SK-N-SH treated with all-trans-retinoic acid at 6 μM for 48 hours (cell line): ENCODE measurements around the gene DEPDC5.

Source experiments
- ATAC-seq: fragments of 200-7000 bp; cut with Tn5 transposase; 3 replicates; pipeline ENCODE4 v1.9.1; 2020; ENCODE audit warnings: mild to moderate bottlenecking, moderate library complexity
- ARNTL ChIP-seq: fragments of 450-650 bp; formaldehyde crosslinking; IDR thresholded peaks from 2 replicates; pipeline ENCODE4 v1.5.0; 2020; ENCODE audit warnings: low read depth, mild to moderate bottlenecking, moderate library complexity, borderline replicate concordance
- BACH2 ChIP-seq: fragments of 250-450 bp; sonication (Bioruptor Pico); IDR thresholded peaks from 2 replicates; pipeline ENCODE4 v1.9.0; 2021; ENCODE audit warnings: mild to moderate bottlenecking, borderline replicate concordance
- CSDC2 ChIP-seq: fragments of 250-450 bp; sonication (Bioruptor Pico); IDR thresholded peaks from 2 replicates; pipeline ENCODE4 v1.5.0; 2020; ENCODE audit warnings: mild to moderate bottlenecking, moderate library complexity
- ESRRG ChIP-seq: fragments of 250-450 bp; sonication (Bioruptor Pico); IDR thresholded peaks from 2 replicates; pipeline ENCODE4 v1.6.1; 2021; ENCODE audit warnings: mild to moderate bottlenecking
- GLIS3 ChIP-seq: fragments of 250-450 bp; sonication (Bioruptor Pico); IDR thresholded peaks from 2 replicates; pipeline ENCODE4 v1.5.0; 2020; ENCODE audit warnings: mild to moderate bottlenecking, moderate library complexity
- ISL1 ChIP-seq: fragments of 250-450 bp; sonication (Bioruptor Pico); IDR thresholded peaks from 2 replicates; pipeline ENCODE4 v2.1.2; 2022; ENCODE audit warnings: mild to moderate bottlenecking, moderate library complexity
- OSR1 ChIP-seq: fragments of 250-450 bp; sonication (Bioruptor Pico); IDR thresholded peaks from 2 replicates; pipeline ENCODE4 v1.8.0; 2022; ENCODE audit warnings: moderate library complexity, mild to moderate bottlenecking, inconsistent platforms
- PPARA ChIP-seq: fragments of 250-450 bp; sonication (Bioruptor Pico); IDR thresholded peaks from 2 replicates; pipeline ENCODE4 v1.5.0; 2020; ENCODE audit warnings: mild to moderate bottlenecking, borderline replicate concordance
- RARB ChIP-seq: fragments of 250-450 bp; sonication (Bioruptor Pico); IDR thresholded peaks from 2 replicates; pipeline ENCODE4 v1.8.0; 2021; ENCODE audit warnings: mild to moderate bottlenecking, moderate library complexity
- SNAI2 ChIP-seq: fragments of 250-450 bp; sonication (Bioruptor Pico); IDR thresholded peaks from 2 replicates; pipeline ENCODE4 v1.5.0; 2020; ENCODE audit warnings: mild to moderate bottlenecking, moderate library complexity
- TCF4 ChIP-seq: fragments of 250-450 bp; sonication (Bioruptor Pico); IDR thresholded peaks from 2 replicates; pipeline ENCODE4 v1.8.0; 2021; ENCODE audit warnings: mild to moderate bottlenecking, moderate library complexity, borderline replicate concordance
- ZC3H10 ChIP-seq: fragments of 250-450 bp; sonication (Bioruptor Pico); IDR thresholded peaks from 2 replicates; pipeline ENCODE4 v1.5.1; 2021; ENCODE audit warnings: mild to moderate bottlenecking, moderate library complexity
- ZFP3 ChIP-seq: fragments of 250-450 bp; sonication (Bioruptor Pico); IDR thresholded peaks from 2 replicates; pipeline ENCODE4 v1.5.0; 2020; ENCODE audit warnings: mild to moderate bottlenecking, moderate library complexity
- ZFP30 ChIP-seq: fragments of 450-650 bp; formaldehyde crosslinking; IDR thresholded peaks from 2 replicates; pipeline ENCODE4 v1.5.0; 2022; ENCODE audit warnings: mild to moderate bottlenecking, moderate library complexity
- ZNF565 ChIP-seq: fragments of 450-650 bp; formaldehyde crosslinking; conservative IDR thresholded peaks from 2 replicates; pipeline ENCODE4 v1.5.0; 2020; ENCODE audit warnings: low read depth, mild to moderate bottlenecking, moderate library complexity
- ZNF8 ChIP-seq: fragments of 450-650 bp; formaldehyde crosslinking; IDR thresholded peaks from 2 replicates; pipeline ENCODE4 v1.5.0; 2020; ENCODE audit warnings: mild to moderate bottlenecking, moderate library complexity
- TF ChIP-seq, protein P1 (sequence below): fragments of 250-450 bp; sonication (Bioruptor Pico); IDR thresholded peaks from 2 replicates; pipeline ENCODE4 v1.8.0; 2020; ENCODE audit warnings: mild to moderate bottlenecking, moderate library complexity, borderline replicate concordance
- TF ChIP-seq, protein P2 (sequence below): fragments of 250-450 bp; sonication (Bioruptor Pico); IDR thresholded peaks from 2 replicates; pipeline ENCODE4 v1.5.1; 2021; ENCODE audit warnings: mild to moderate bottlenecking, moderate library complexity
- TF ChIP-seq, protein P3 (sequence below): fragments of 250-450 bp; sonication (Bioruptor Pico); IDR thresholded peaks from 2 replicates; pipeline ENCODE4 v1.8.0; 2021; ENCODE audit warnings: low read depth, mild to moderate bottlenecking, moderate library complexity, borderline replicate concordance
- TF ChIP-seq, protein P4 (sequence below): fragments of 250-450 bp; sonication (Bioruptor Pico); IDR thresholded peaks from 2 replicates; pipeline ENCODE4 v1.5.1; 2020; ENCODE audit warnings: low read depth, mild to moderate bottlenecking, moderate library complexity
- TF ChIP-seq, protein P5 (sequence below): fragments of 250-450 bp; sonication (Bioruptor Pico); IDR thresholded peaks from 2 replicates; pipeline ENCODE4 v1.5.0; 2020; ENCODE audit warnings: mild to moderate bottlenecking, moderate library complexity

Gene DEPDC5

DNA sequence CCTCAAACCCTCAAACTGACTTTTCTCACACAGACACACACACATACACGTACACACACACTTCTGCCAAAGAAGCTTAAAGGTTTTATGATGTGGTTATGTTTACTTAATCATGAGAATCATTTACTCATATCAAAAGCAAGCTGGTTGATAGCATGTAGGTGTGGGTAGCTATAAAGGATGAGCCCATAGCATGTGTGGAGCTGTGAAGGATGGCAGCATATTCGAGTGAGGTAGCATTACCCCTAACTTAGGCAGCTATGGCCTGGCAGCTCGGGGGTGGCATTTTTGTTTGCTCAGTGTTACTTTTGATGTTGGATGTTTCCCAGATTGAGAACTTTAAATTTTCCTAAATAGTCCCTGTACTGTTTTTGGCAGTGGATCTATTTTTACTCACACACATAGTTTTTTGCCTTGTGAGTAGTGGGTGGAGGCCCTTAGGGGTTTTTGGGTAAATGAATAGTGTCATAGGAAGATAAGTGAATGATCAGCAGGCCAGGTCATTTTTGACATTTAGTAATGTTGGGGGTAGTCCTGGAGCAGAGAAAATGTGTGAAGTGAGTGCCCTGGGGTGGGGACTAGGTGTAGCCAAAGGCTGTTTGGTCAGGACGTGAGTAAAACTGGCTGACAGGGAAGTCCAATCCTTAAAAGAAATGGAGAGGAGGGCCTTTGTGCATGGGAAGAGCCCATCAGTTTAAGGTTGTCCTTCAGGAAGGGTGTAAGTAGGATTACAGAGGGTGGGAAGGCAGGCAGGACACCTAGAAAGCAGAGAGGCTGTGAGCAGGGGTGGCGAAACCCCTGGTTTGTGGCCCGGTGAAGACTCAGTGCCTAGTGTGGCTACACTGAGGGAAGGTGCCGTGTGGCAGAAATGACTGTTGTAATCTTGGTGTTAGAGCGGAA, 197.6 kb downstream of the DEPDC5 start:
- TF ChIP-seq ZNF8 (CRISPR knock-in tag) (no peak), TCF4 (CRISPR knock-in tag) (no peak), ZFP3 (CRISPR knock-in tag) (no peak), ZFP30 (CRISPR knock-in tag) (no peak), SNAI2 (CRISPR knock-in tag) (no peak), ZC3H10 (CRISPR knock-in tag) (no peak), ESRRG (CRISPR knock-in tag) (no peak), GLIS3 (CRISPR knock-in tag) (no peak), ARNTL (CRISPR knock-in tag) (no peak), PPARA (no peak), ZNF565 (no peak), BACH2 (CRISPR knock-in tag) (no peak), ISL1 (CRISPR knock-in tag) (no peak), OSR1 (CRISPR knock-in tag) (no peak)
- TF ChIP-seq, protein P1, sequence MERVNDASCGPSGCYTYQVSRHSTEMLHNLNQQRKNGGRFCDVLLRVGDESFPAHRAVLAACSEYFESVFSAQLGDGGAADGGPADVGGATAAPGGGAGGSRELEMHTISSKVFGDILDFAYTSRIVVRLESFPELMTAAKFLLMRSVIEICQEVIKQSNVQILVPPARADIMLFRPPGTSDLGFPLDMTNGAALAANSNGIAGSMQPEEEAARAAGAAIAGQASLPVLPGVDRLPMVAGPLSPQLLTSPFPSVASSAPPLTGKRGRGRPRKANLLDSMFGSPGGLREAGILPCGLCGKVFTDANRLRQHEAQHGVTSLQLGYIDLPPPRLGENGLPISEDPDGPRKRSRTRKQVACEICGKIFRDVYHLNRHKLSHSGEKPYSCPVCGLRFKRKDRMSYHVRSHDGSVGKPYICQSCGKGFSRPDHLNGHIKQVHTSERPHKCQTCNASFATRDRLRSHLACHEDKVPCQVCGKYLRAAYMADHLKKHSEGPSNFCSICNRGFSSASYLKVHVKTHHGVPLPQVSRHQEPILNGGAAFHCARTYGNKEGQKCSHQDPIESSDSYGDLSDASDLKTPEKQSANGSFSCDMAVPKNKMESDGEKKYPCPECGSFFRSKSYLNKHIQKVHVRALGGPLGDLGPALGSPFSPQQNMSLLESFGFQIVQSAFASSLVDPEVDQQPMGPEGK (CRISPR knock-in tag): no peak
- TF ChIP-seq, protein P2, sequence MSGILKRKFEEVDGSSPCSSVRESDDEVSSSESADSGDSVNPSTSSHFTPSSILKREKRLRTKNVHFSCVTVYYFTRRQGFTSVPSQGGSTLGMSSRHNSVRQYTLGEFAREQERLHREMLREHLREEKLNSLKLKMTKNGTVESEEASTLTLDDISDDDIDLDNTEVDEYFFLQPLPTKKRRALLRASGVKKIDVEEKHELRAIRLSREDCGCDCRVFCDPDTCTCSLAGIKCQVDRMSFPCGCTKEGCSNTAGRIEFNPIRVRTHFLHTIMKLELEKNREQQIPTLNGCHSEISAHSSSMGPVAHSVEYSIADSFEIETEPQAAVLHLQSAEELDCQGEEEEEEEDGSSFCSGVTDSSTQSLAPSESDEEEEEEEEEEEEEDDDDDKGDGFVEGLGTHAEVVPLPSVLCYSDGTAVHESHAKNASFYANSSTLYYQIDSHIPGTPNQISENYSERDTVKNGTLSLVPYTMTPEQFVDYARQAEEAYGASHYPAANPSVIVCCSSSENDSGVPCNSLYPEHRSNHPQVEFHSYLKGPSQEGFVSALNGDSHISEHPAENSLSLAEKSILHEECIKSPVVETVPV (CRISPR knock-in tag): no peak
- TF ChIP-seq, protein P3, sequence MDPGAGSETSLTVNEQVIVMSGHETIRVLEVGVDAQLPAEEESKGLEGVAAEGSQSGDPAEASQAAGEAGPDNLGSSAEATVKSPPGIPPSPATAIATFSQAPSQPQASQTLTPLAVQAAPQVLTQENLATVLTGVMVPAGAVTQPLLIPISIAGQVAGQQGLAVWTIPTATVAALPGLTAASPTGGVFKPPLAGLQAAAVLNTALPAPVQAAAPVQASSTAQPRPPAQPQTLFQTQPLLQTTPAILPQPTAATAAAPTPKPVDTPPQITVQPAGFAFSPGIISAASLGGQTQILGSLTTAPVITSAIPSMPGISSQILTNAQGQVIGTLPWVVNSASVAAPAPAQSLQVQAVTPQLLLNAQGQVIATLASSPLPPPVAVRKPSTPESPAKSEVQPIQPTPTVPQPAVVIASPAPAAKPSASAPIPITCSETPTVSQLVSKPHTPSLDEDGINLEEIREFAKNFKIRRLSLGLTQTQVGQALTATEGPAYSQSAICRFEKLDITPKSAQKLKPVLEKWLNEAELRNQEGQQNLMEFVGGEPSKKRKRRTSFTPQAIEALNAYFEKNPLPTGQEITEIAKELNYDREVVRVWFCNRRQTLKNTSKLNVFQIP (CRISPR knock-in tag): no peak
- TF ChIP-seq, protein P4, sequence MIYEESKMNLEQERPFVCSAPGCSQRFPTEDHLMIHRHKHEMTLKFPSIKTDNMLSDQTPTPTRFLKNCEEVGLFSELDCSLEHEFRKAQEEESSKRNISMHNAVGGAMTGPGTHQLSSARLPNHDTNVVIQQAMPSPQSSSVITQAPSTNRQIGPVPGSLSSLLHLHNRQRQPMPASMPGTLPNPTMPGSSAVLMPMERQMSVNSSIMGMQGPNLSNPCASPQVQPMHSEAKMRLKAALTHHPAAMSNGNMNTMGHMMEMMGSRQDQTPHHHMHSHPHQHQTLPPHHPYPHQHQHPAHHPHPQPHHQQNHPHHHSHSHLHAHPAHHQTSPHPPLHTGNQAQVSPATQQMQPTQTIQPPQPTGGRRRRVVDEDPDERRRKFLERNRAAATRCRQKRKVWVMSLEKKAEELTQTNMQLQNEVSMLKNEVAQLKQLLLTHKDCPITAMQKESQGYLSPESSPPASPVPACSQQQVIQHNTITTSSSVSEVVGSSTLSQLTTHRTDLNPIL (CRISPR knock-in tag): no peak
- peak; percentile 32 for ATAC-seq

DNA sequence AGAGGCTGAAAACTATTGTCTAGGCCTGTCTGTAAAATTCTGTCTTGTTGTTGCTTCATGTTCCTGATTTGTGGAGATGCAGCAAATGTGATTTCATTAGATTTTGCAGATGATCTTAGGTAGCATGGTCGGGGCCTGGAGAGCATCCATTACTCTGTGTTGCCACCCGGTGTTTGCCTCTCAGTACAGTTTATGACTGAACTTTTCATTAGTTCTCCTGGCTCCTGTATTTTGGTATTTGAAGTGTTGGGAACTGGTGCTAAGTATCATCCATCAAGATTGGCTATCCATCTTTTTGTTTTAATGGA, 198.2 kb downstream of the DEPDC5 start:
- peak; percentile 58 for ATAC-seq
- TF ChIP-seq ESRRG (CRISPR knock-in tag) (no peak), ISL1 (CRISPR knock-in tag) (no peak), BACH2 (CRISPR knock-in tag) (no peak), GLIS3 (CRISPR knock-in tag) (no peak), SNAI2 (CRISPR knock-in tag) (no peak), PPARA (no peak), ZNF8 (CRISPR knock-in tag) (no peak), RARB (CRISPR knock-in tag) (no peak), CSDC2 (CRISPR knock-in tag) (no peak)
- TF ChIP-seq, protein P5, sequence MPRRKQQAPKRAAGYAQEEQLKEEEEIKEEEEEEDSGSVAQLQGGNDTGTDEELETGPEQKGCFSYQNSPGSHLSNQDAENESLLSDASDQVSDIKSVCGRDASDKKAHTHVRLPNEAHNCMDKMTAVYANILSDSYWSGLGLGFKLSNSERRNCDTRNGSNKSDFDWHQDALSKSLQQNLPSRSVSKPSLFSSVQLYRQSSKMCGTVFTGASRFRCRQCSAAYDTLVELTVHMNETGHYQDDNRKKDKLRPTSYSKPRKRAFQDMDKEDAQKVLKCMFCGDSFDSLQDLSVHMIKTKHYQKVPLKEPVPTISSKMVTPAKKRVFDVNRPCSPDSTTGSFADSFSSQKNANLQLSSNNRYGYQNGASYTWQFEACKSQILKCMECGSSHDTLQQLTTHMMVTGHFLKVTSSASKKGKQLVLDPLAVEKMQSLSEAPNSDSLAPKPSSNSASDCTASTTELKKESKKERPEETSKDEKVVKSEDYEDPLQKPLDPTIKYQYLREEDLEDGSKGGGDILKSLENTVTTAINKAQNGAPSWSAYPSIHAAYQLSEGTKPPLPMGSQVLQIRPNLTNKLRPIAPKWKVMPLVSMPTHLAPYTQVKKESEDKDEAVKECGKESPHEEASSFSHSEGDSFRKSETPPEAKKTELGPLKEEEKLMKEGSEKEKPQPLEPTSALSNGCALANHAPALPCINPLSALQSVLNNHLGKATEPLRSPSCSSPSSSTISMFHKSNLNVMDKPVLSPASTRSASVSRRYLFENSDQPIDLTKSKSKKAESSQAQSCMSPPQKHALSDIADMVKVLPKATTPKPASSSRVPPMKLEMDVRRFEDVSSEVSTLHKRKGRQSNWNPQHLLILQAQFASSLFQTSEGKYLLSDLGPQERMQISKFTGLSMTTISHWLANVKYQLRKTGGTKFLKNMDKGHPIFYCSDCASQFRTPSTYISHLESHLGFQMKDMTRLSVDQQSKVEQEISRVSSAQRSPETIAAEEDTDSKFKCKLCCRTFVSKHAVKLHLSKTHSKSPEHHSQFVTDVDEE (CRISPR knock-in tag): no peak

DNA sequence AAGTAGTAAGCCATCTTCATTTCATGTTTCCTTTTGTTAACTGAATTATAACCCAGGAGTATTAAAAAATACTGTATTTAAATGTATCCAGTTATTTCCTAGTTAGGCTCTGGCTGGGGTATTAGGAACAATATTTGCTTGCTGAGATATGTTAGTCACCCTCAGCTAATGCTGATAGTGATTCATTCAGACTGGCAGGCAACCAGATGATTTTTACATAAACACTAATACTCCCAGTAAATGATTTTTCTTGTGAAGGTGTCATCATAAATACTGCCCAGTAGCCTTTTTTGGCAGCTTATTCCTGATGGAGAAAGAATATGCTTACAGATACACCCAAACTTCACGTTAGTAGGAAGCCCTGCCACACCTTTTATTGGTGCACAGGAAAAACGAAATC, 198.7 kb downstream of the DEPDC5 start:
- TF ChIP-seq ZC3H10 (CRISPR knock-in tag) (no peak), ZNF565 (no peak), ARNTL (CRISPR knock-in tag) (no peak), GLIS3 (CRISPR knock-in tag) (no peak), SNAI2 (CRISPR knock-in tag) (no peak), ESRRG (CRISPR knock-in tag) (no peak), ZFP3 (CRISPR knock-in tag) (no peak)
- peak; percentile 80 for ATAC-seq
